SK-N-MC (cell line): ENCODE results near the gene XDH.
A peak's percentile ranks its signal among the peaks of the same experiment; 100 is the strongest.

Source experiments
- DNase-seq: peaks from one replicate; pipeline ENCODE4 v3.0.0-alpha.2; 2011; ENCODE audit warnings: low read depth, low spot score
- H3K27ac ChIP-seq: fragments of 200-600 bp; sonication (generic); 2 replicates; pipeline ENCODE4 v1.5.1; 2016; ENCODE audit warnings: mixed run types
- H3K36me3 ChIP-seq: fragments of 200-600 bp; sonication (generic); 2 replicates; pipeline ENCODE4 v1.6.1; 2017; ENCODE audit warnings: antibody characterized with exemption, low read length, mixed read lengths; ENCODE audit not compliant: insufficient read depth
- H3K4me3 ChIP-seq: fragments of 200-600 bp; sonication (generic); 2 replicates; pipeline ENCODE4 v1.5.1; 2016
- H3K9ac ChIP-seq: fragments of 200-600 bp; sonication (generic); 2 replicates; pipeline ENCODE4 v1.8.0; 2017; ENCODE audit warnings: mixed run types, mixed read lengths; ENCODE audit not compliant: insufficient read length
- H3K9me3 ChIP-seq: fragments of 200-600 bp; sonication (generic); 2 replicates; pipeline ENCODE4 v1.6.1; 2017; ENCODE audit warnings: low read depth, mild to moderate bottlenecking, antibody characterized with exemption, low read length, moderate library complexity, mixed read lengths
- EZH2 ChIP-seq: fragments of 200-600 bp; sonication (generic); IDR thresholded peaks from one replicate; pipeline ENCODE4 v1.6.1; 2017; ENCODE audit warnings: antibody characterized with exemption
- FOXP2 ChIP-seq: optimal IDR thresholded peaks from 2 replicates; pipeline ENCODE3; 2011; ENCODE audit warnings: mild to moderate bottlenecking, moderate library complexity; ENCODE audit not compliant: insufficient read depth; ENCODE audit errors: extremely low read length, control extremely low read depth
- POLR2AphosphoS5 ChIP-seq: IDR thresholded peaks from 2 replicates; pipeline ENCODE4 v1.6.1; 2012; ENCODE audit warnings: mild to moderate bottlenecking, low read depth, low read length, borderline replicate concordance

Gene XDH

DNA sequence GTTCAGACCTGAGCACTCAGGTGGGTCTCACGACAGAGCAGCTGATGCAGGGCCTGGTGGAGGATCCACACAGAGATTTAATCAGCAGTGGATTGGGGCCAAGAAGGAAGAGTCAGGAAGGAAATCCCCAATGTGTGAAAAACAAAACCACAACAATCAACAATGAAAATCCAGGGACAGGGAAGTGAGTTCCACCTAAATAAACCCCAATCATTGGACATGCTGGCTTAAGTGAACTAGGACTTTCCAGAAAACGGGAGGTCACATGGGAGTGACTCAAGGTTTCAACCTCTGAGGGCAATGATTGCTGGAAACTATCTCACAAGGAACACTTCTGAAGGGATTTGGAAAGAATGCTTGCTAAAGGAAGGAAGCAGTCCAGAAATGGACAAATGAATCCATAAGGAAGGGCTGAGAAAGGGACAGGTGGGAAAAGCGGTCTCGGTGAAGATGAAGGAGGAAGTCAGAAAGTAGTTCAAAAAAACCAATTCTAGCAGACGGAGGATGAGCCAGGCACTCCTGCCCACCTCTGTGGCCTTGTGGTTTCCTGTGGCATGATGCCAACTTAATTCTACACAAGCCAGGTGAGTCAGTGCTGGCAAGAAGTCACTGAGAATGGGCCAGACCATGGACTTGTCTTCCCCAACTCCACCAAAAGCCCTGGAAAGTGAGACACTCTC lies 15.4 kb upstream of the XDH start:
- no peak overlapping the region for H3K9ac ChIP-seq
- no peak for DNase-seq
- H3K4me3 ChIP-seq = no peak overlapping the region
- H3K36me3 ChIP-seq = no peaks in the 10 kb centered on the region
- no peak overlapping the region for H3K27ac ChIP-seq
- TF ChIP-seq FOXP2 (no peak), EZH2 (no peak), POLR2AphosphoS5 (no peak)
- H3K9me3 ChIP-seq = no peaks in the 10 kb centered on the region

DNA sequence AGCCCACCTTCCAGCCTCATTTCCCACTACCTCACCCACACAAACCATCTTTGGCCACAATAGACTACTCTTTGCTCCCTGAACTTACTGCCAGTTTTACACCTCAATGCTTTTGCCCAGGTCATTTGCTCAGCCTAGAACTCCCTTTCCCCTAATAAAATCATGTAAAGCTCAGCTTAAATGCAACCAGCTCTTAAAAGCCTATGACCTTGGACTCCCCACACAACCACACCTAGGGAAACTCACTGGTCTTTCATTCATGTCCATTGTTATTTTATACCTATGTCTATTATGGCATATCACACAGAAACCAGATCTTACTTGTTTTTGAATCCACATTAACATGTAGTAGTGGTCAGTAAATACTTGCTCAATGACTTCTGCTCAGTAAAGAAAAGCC lies 14.5 kb upstream of the XDH start:
- Histone ChIP-seq H3K9me3 (no peaks in the 10 kb centered on the region), H3K4me3 (no peak overlapping the region), H3K27ac (no peak overlapping the region), H3K36me3 (no peaks in the 10 kb centered on the region), H3K9ac (no peak overlapping the region)
- no peak for DNase-seq
- TF ChIP-seq FOXP2 (no peak), POLR2AphosphoS5 (no peak), EZH2 (no peak)

GRCh38 chr2:31428001-31428418 lies 13.5 kb upstream of the XDH start:
- Histone ChIP-seq H3K27ac (no peak overlapping the region), H3K4me3 (no peak overlapping the region), H3K36me3 (no peaks in the 10 kb centered on the region), H3K9me3 (no peaks in the 10 kb centered on the region), H3K9ac (no peak overlapping the region)
- TF ChIP-seq EZH2 (no peak), FOXP2 (no peak), POLR2AphosphoS5 (no peak)
- DNase-seq = no peak

- no peaks in the 10 kb centered on the region for H3K9me3 ChIP-seq
- DNase-seq = no peak
- H3K4me3 ChIP-seq = no peak overlapping the region
- H3K36me3 ChIP-seq = no peaks in the 10 kb centered on the region
- H3K27ac ChIP-seq = no peak overlapping the region
- TF ChIP-seq EZH2 (no peak), FOXP2 (no peak), POLR2AphosphoS5 (no peak)
- no peak overlapping the region for H3K9ac ChIP-seq
These were observed 11.6 kb upstream of the XDH start for GRCh38 chr2:31426096-31426495.

DNA sequence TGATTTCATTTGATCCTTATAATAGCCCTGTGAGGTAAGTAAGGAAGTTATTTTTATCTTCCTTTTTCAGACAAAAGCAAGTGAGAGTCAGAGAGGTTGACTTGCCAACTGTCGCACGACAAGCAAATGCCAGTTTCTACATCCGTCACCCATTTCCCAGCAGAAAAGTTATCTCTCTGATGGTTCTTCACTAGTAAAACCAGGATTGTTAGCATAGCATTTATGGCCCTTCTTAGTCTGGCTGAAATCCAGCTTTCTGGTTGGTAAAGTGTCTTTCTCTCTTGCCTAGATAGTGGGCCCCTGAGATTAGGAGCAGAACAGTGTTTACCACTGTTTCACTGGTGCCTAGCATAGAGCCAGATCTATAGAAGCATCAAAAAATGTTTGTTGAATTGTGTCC lies 7.1 kb upstream of the XDH start:
- Histone ChIP-seq H3K9me3 (no peaks in the 10 kb centered on the region; the same call in 1 of the 2 replicates), H3K36me3 (no peaks in the 10 kb centered on the region), H3K4me3 (no peak overlapping the region), H3K9ac (no peak overlapping the region), H3K27ac (no peak overlapping the region)
- TF ChIP-seq FOXP2 = no peak
- no peak for TF ChIP-seq POLR2AphosphoS5
- no peak for TF ChIP-seq EZH2
- no peak for DNase-seq

- H3K4me3 ChIP-seq = no peak overlapping the region
- TF ChIP-seq EZH2 (no peak), POLR2AphosphoS5 (peak; percentile 59; the same call in 1 of the 2 replicates)
- H3K27ac ChIP-seq = peak overlapping the region; percentile 66; the same call in 1 of the 2 replicates
- DNase-seq = peak; percentile 75
- H3K36me3 ChIP-seq = no peaks in the 10 kb centered on the region
- H3K9me3 ChIP-seq = no peaks in the 10 kb centered on the region; the same call in 1 of the 2 replicates
- no peak overlapping the region for H3K9ac ChIP-seq
These were observed 6.4 kb upstream of the XDH start for GRCh38 chr2:31420936-31421335.

- no peak for DNase-seq
- no peak overlapping the region for H3K4me3 ChIP-seq
- no peak overlapping the region for H3K9ac ChIP-seq
- TF ChIP-seq FOXP2 (no peak), EZH2 (no peak), POLR2AphosphoS5 (no peak)
- H3K27ac ChIP-seq = no peak overlapping the region
- no peaks in the 10 kb centered on the region for H3K36me3 ChIP-seq
- H3K9me3 ChIP-seq = no peaks in the 10 kb centered on the region; the same call in 1 of the 2 replicates
These were observed 4.8 kb upstream of the XDH start for GRCh38 chr2:31419386-31419785.

DNA sequence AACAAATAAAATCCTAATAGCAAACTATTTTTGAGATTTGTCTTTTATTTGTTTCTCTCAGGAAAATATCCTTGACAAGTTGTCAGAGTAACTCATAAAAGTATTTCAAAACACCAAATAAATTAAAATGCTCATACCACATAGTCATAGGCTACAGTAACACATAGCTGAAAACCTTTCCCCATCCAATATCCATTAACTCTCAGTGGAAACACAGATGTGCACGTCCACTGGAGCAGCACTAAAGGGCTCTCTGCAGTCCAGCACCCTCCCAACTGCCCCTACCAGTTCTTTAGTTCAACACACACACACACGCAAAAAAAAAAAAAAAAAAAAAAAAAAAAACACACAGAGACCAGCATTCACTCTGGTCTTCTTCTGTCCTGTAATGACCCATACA lies 879 bp upstream of the XDH start:
- no peaks in the 10 kb centered on the region for H3K36me3 ChIP-seq
- H3K9ac ChIP-seq = no peak overlapping the region
- no peak overlapping the region for H3K4me3 ChIP-seq
- no peaks in the 10 kb centered on the region; the same call in 1 of the 2 replicates for H3K9me3 ChIP-seq
- no peak overlapping the region for H3K27ac ChIP-seq
- no peak for TF ChIP-seq EZH2
- DNase-seq = no peak
